ENCODE measurements around the gene ACOT9. TPM values are rescaled to one million over a fixed set of nuclear protein-coding genes. Genes with fewer than 3 reads are reported as not detected.
"Not testable (repeated sequence)": the region's sequence is repeated elsewhere in the genome, so short reads cannot be mapped to it uniquely, and the experiment has no call there.

The ACOT9 gene
- 47.9 and 75.6 TPM in 2 replicates for total RNA-seq (2014; rRNA removed; shearing (Covaris generic))

DNA sequence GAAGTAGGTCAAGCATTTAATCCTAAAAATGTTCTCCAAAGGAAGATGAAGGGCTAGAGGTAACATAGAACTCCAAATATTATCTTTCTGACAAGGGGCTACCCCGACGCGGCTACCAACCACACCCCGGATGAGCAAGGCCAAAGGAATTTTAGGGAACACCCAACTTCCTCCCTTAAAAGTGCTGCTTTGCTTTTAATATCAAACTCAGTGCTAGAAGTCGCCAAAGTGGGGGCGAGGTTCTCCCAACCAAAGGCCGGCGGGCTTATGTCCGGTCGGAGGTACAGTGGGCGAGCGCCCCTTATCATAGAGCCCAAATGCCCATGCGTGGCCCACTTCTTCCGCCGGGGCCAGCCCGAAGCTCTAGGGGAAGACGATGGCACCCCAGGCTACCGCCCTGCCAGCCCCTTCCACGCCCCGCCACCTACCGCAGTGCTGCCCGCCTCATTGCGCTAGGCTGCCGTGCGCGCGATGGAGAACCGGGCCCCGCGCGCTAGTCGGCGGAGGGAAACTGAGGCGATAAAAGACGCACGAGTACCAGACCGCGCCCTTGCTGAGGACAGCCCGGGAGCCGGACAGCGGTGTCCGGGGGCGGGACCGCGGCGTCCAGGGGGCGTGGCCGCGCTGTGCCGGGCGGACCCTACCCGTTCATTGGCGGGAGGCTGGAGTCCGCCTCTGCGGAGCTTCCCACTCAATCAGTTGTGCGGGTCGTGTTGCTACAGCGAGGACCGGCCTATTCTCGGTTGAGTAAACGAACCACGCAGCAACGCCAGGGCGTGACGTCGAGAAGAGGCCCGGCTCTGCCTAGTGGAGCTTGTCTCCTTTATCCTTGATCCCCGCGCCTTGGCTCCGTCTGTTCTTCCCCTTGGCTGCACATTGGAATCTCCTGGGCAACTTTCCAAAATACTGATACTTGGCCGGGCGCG is at the start of gene ACOT9:
ACOT9 (minus strand) TSS at position 580 of the 926 bp plus-strand sequence; CDS start at position 448, 132 bp downstream.
- peak; percentile 97 for DNase-seq (ENCODE audit: low read depth)

- no peak for DNase-seq (ENCODE audit: low read depth)
Observed at GRCh38 chrX:23790155-23790497, 47.0 kb upstream of the ACOT9 start.

GRCh38 chrX:23789386-23790154 is 46.5 kb upstream of the ACOT9 start:
- DNase-seq (ENCODE audit: low read depth): no peak

- peak; percentile 28 for DNase-seq (ENCODE audit: low read depth)
Observed at GRCh38 chrX:23788946-23789345, 45.9 kb upstream of the ACOT9 start.

DNA sequence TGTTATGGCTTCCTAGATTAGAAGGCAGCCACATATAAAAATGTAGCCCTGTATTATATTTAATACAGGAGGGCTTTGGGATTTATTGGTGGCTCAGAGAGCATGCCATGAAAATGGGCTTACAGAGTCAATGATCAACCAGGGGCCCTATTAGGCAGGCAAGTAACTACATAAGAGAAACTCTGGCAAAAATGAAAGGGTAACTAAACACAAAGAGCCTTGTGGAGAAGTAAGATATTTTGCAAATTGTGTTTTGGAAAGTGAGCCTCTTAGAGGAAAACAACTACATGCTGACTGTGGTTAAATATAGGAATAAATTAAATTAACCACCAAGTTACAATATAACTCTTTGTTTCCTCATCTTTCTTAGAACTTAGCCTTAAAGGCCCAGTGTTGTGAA is 45.4 kb upstream of the ACOT9 start:
- DNase-seq (ENCODE audit: low read depth): peak; percentile 10

GRCh38 chrX:23787745-23788118 is 44.7 kb upstream of the ACOT9 start:
- peak; percentile 12 for DNase-seq (ENCODE audit: low read depth)

- DNase-seq (ENCODE audit: low read depth): peak; percentile 53
Observed at GRCh38 chrX:23786268-23786815, 43.3 kb upstream of the ACOT9 start.

GRCh38 chrX:23785580-23785979 is 42.5 kb upstream of the ACOT9 start:
- DNase-seq (ENCODE audit: low read depth): peak; percentile 38

- DNase-seq (ENCODE audit: low read depth): peak; percentile 79
Observed at GRCh38 chrX:23784470-23785331, 41.6 kb upstream of the ACOT9 start.

DNA sequence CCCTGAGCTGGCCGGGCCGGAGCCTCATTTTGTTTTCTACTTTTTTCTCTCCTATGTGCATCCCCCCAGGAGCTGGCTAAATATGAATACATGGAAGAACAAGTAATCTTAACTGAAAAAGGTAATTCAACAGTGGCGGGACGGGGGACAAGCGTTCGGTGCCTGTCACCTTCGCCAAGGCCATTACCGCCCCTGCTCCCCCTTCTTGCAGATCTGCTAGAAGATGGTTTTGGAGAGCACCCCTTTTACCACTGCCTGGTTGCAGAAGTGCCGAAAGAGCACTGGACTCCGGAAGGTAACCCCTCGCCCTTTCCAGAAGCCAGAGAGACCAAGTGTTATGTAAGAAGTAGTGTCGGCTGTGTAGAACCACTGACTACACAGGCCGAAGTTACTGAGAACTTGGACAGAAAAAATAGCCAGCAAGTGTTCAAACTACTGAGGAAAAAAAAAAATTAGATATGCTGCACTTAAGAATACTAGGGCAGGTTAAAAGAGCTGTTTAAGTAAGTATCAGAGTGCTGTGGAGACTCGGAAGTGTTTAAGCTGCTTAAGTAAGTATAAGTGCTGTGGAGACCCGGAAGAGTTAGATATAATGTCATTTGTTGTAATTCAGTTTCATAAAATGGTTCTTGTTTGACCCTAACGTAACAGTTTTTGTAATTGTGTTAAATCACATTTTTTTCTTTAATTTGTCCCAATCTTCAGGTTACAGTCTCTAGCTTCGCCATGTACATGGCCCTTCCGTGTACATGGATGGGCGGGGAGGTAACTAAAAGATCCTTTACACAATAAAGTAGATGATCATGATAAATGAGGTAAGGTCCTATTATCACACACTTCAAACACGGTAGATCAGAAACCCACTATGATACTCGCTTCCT is 40.8 kb upstream of the ACOT9 start:
- no peak for DNase-seq (ENCODE audit: low read depth)

- DNase-seq (ENCODE audit: low read depth): peak; percentile 97
Observed at GRCh38 chrX:23782863-23783588, 40.0 kb upstream of the ACOT9 start, which contains the start of gene SAT1. Gene SAT1, plus strand, starts transcription at chrX:23783173. Its CDS starts 179 bp downstream, at chrX:23783352.

- peak; percentile 47 for DNase-seq (ENCODE audit: low read depth)
Observed at GRCh38 chrX:23782455-23782854, 39.4 kb upstream of the ACOT9 start.

GRCh38 chrX:23779025-23779424 is 35.9 kb upstream of the ACOT9 start:
- DNase-seq (ENCODE audit: low read depth): peak; percentile 97

GRCh38 chrX:23776363-23776762 is 33.3 kb upstream of the ACOT9 start:
- no peak for DNase-seq (ENCODE audit: low read depth)

GRCh38 chrX:23773601-23774175 is 30.6 kb upstream of the ACOT9 start:
- peak; percentile 79 for DNase-seq (ENCODE audit: low read depth)

- not testable (repeated sequence) for DNase-seq (ENCODE audit: low read depth)
Observed at GRCh38 chrX:23771086-23771485, 28.0 kb upstream of the ACOT9 start.

- no peak for DNase-seq (ENCODE audit: low read depth)
Observed at GRCh38 chrX:23770142-23770541, 27.1 kb upstream of the ACOT9 start.

- DNase-seq (ENCODE audit: low read depth): no peak
Observed at GRCh38 chrX:23766650-23767551, 23.8 kb upstream of the ACOT9 start.

Data from M059J (cell line).